Keratinocyte (primary cell): ENCODE measurements around the gene HHIPL2. TPM values are rescaled to one million over a fixed set of nuclear protein-coding genes. Genes with fewer than 3 reads are reported as not detected.
A peak's percentile ranks its signal among the peaks of the same experiment; 100 is the strongest.
"Not testable (repeated sequence)": the region's sequence is repeated elsewhere in the genome, so short reads cannot be mapped to it uniquely, and the experiment has no call there.

Source experiments
- DNase-seq: peaks from one replicate; pipeline ENCODE4 v3.0.0-alpha.2; 2011; ENCODE audit warnings: low read depth, missing footprints, low spot score
- FAIRE-seq: peaks from 2 replicates; lab custom pipeline; 2011; peaks lifted over from hg19 to GRCh38; lab: Jason Lieb, UNC
- H2AFZ ChIP-seq: 2 replicates; pipeline ENCODE4 v1.6.0; 2012; ENCODE audit warnings: low read length, control low read depth, inconsistent platforms; ENCODE audit not compliant: control insufficient read depth
- H3K27ac ChIP-seq: 2 replicates; pipeline ENCODE4 v1.5.1; 2011; ENCODE audit warnings: low read length; ENCODE audit not compliant: control insufficient read depth, insufficient read depth
- H3K27me3 ChIP-seq: 3 replicates; pipeline ENCODE4 v1.6.0; 2011; ENCODE audit warnings: low read length; ENCODE audit not compliant: control insufficient read depth, insufficient read depth; ENCODE audit errors: extremely low read depth
- H3K36me3 ChIP-seq, 2 experiments: 2 replicates in 1 of 2; 3 replicates in 1 of 2; pipeline ENCODE4 v1.5.1; 2011; ENCODE audit warnings: low read length in 2 of 2, mild to moderate bottlenecking in 1 of 2; ENCODE audit not compliant: control insufficient read depth in 2 of 2, insufficient read depth in 2 of 2; ENCODE audit errors: extremely low read depth in 1 of 2
- H3K4me1 ChIP-seq: 3 replicates; pipeline ENCODE4 v1.5.1; 2011; ENCODE audit warnings: low read length; ENCODE audit not compliant: control insufficient read depth, insufficient read depth; ENCODE audit errors: extremely low read depth
- H3K4me2 ChIP-seq: 3 replicates; pipeline ENCODE4 v1.6.0; 2011; ENCODE audit warnings: low read depth, low read length; ENCODE audit not compliant: control insufficient read depth, insufficient read depth; ENCODE audit errors: extremely low read depth
- H3K4me3 ChIP-seq, 3 experiments: fragments of 200-600 bp in 1 of 3; sonication (generic) in 1 of 3; 2 replicates in 2 of 3; 3 replicates in 1 of 3; pipeline ENCODE4 v1.5.1; 2011 to 2016; ENCODE audit warnings: low read length in 3 of 3, mild to moderate bottlenecking in 3 of 3, control low read depth in 2 of 3, inconsistent platforms in 1 of 3, low read depth in 1 of 3, mixed read lengths in 1 of 3, mixed run types in 1 of 3, moderate library complexity in 1 of 3; ENCODE audit not compliant: control insufficient read depth in 2 of 3, insufficient read depth in 2 of 3; ENCODE audit errors: extremely low read depth in 1 of 3
- H3K79me2 ChIP-seq: 2 replicates; pipeline ENCODE4 v1.6.0; 2012; ENCODE audit warnings: low read length; ENCODE audit not compliant: control insufficient read depth, insufficient read depth
- H3K9ac ChIP-seq: 3 replicates; pipeline ENCODE4 v1.6.0; 2011; ENCODE audit warnings: low read length; ENCODE audit not compliant: control insufficient read depth, insufficient read depth; ENCODE audit errors: extremely low read depth
- H3K9me1 ChIP-seq: 3 replicates; pipeline ENCODE4 v1.6.0; 2011; ENCODE audit warnings: low read length; ENCODE audit not compliant: control insufficient read depth, insufficient read depth; ENCODE audit errors: extremely low read depth
- H3K9me3 ChIP-seq: 2 replicates; pipeline ENCODE4 v1.5.1; 2012; ENCODE audit warnings: low read depth, low read length; ENCODE audit not compliant: control insufficient read depth
- H4K20me1 ChIP-seq: 3 replicates; pipeline ENCODE4 v1.6.0; 2011; ENCODE audit warnings: low read length; ENCODE audit not compliant: control insufficient read depth, insufficient read depth; ENCODE audit errors: extremely low read depth
- EZH2 ChIP-seq: IDR thresholded peaks from one replicate; pipeline ENCODE4 v1.6.1; 2012; ENCODE audit warnings: inconsistent platforms, mild to moderate bottlenecking, low read length, moderate library complexity
- dilution Hi-C: fragments of 300-500 bp; cut with MboI; formaldehyde crosslinking; loops from one replicate; pipeline ENCODE4 v1.7.0; 2020; ENCODE audit warnings: low sequenced_read_pairs; ENCODE audit not compliant: extremely low pct_ligation_motif_present
- polyA plus RNA-seq, 5 experiments: library from polyadenylated mRNA; depleted of rRNA in 3 of 5; stranded (reverse) in 3 of 5; stranded (forward) in 1 of 5; unstranded in 1 of 5; fragments of >200 nt; gene quantifications; 1 replicate in 1 of 5; 2 replicates in 3 of 5; 3 replicates in 1 of 5; pipeline versions ENCODE4 v1.2.1 to v1.2.3, GENCODE V29; 2011 to 2012; ENCODE audit warnings: missing spikeins in 2 of 5, low read depth in 1 of 5, low replicate concordance in 1 of 5
- TF ChIP-seq, protein P1 (sequence below), 3 experiments: IDR thresholded peaks in 1 of 3; conservative IDR thresholded peaks in 1 of 3; optimal IDR thresholded peaks in 1 of 3; 2 replicates in 2 of 3; 3 replicates in 1 of 3; pipeline versions ENCODE3 to v1.5.1; 2011; ENCODE audit warnings: low read length in 3 of 3, mild to moderate bottlenecking in 3 of 3, moderate library complexity in 2 of 3, control low read depth in 1 of 3, inconsistent platforms in 1 of 3; ENCODE audit not compliant: insufficient read depth in 2 of 3; ENCODE audit errors: extremely low read depth in 1 of 3

The HHIPL2 gene
- polyA plus RNA-seq, 1 donor (not counting 4 experiments of a cell fraction or from before 2014, with no cell fraction given) = 0.16 TPM

DNA sequence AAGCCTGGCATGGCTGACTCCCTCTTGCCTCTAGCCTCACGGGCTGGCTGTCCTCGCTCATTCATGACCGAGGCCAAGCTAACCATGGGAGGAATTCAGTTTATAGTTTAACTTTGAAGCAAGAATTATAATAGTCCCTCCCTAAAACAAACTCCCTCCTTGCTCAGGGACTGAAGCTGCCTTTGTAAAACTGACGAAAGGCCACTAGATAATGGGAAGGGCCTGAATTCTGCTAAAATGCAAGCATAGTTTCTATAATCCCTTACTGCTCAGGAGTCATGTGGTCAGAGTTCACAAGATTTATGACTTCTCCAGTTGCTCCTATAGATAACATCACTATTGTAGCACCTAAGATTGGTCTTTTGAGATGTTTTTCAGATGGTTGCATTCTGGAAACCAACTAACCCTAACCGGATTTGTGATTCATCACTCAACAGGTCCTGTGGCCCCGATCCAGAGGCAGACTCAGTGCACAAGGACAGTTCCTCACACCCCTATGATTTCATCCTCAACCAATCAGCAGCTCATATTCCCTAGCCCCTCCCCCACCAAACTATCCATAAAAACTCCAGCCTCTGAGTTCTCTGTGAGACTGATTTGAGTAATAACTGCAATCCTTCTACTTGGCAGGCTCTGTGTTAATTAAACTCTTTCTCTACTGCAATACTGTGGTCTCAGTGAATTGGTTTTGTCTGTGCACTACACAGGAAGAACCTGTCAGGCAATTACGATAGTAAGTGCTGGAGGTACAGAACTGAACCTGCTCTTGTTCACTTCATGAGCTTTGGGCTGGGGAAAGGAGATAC lies 26.4 kb downstream of the HHIPL2 start:
- DNase-seq (no peak), FAIRE-seq (no peak)
- Histone ChIP-seq H3K9me1 (no peaks in the 10 kb centered on the region), H2AFZ (no peak overlapping the region), H3K27me3 (no peaks in the 10 kb centered on the region), H3K4me1 (peaks cover 6% of the 10 kb centered on the region), H3K9ac (no peak overlapping the region), H3K4me3 (no peak overlapping the region), H3K27ac (no peak overlapping the region), H4K20me1 (no peaks in the 10 kb centered on the region), H3K36me3 (no peaks in the 10 kb centered on the region), H3K9me3 (no peaks in the 10 kb centered on the region), H3K79me2 (no peaks in the 10 kb centered on the region), H3K4me2 (no peak overlapping the region)
- TF ChIP-seq EZH2 = no peak
- TF ChIP-seq, protein P1, sequence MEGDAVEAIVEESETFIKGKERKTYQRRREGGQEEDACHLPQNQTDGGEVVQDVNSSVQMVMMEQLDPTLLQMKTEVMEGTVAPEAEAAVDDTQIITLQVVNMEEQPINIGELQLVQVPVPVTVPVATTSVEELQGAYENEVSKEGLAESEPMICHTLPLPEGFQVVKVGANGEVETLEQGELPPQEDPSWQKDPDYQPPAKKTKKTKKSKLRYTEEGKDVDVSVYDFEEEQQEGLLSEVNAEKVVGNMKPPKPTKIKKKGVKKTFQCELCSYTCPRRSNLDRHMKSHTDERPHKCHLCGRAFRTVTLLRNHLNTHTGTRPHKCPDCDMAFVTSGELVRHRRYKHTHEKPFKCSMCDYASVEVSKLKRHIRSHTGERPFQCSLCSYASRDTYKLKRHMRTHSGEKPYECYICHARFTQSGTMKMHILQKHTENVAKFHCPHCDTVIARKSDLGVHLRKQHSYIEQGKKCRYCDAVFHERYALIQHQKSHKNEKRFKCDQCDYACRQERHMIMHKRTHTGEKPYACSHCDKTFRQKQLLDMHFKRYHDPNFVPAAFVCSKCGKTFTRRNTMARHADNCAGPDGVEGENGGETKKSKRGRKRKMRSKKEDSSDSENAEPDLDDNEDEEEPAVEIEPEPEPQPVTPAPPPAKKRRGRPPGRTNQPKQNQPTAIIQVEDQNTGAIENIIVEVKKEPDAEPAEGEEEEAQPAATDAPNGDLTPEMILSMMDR (optimal IDR thresholded peaks at IDR 0.05 in 1 of 3, IDR thresholded peaks at IDR 0.05 in 1 of 3, conservative IDR thresholded peaks at IDR 0.05 in 1 of 3; ENCODE audit: extremely low read depth in 1 of 3, insufficient read depth in 2 of 3, low read length in 3 of 3) = no peak
- dilution Hi-C loops = no loop called here

DNA sequence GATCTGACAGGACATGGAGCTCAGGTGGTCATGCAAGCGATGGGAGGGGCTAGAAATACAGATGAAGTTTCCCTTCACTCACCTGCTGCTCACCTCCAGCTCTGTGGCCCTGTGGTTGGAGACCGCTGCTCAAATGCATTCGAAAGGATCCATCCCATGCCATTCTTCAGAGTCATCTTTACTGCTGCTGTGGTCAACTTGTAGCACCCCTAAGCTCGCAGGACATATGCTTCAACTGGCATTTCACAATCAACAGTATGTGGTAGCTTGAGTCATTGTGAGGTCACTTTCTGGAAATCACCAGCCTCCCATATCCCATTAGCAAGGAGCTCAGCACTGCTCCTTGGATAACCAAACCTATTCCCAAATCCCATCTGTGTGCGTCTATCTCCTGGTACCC lies 58.4 kb downstream of the HHIPL2 start:
- peak; percentile 53 for DNase-seq
- H2AFZ ChIP-seq, H3K4me1 ChIP-seq, H4K20me1 ChIP-seq, FAIRE-seq, H3K9me1 ChIP-seq, H3K36me3 ChIP-seq, H3K27me3 ChIP-seq, H3K79me2 ChIP-seq, H3K27ac ChIP-seq, H3K4me2 ChIP-seq, H3K4me3 ChIP-seq, H3K9me3 ChIP-seq, H3K9ac ChIP-seq, dilution Hi-C loops: not testable (repeated sequence)

GRCh38 chr1:222487774-222488173 lies 60.1 kb downstream of the HHIPL2 start:
- dilution Hi-C loops, H4K20me1 ChIP-seq, FAIRE-seq, H3K79me2 ChIP-seq, H3K36me3 ChIP-seq, H3K9me1 ChIP-seq, DNase-seq, H3K27ac ChIP-seq, H3K4me3 ChIP-seq, H3K4me2 ChIP-seq, H3K4me1 ChIP-seq, H3K9ac ChIP-seq, H3K9me3 ChIP-seq, H2AFZ ChIP-seq, H3K27me3 ChIP-seq: not testable (repeated sequence)

GRCh38 chr1:222484005-222484404 lies 63.9 kb downstream of the HHIPL2 start:
- H3K36me3 ChIP-seq, dilution Hi-C loops, H3K4me1 ChIP-seq, H3K4me2 ChIP-seq, H3K9ac ChIP-seq, H3K27me3 ChIP-seq, H3K79me2 ChIP-seq, H3K9me1 ChIP-seq, DNase-seq, H2AFZ ChIP-seq, H3K9me3 ChIP-seq, H4K20me1 ChIP-seq, H3K4me3 ChIP-seq, H3K27ac ChIP-seq, FAIRE-seq: not testable (repeated sequence)
